K562 (cell line): ENCODE measurements around the gene RALGAPA2.

Experiments
- CHD4 ChIP-seq: fragments of 200-600 bp; sonication (generic); IDR thresholded peaks from 3 replicates; pipeline ENCODE4 v1.6.1; 2012; ENCODE audit warnings: low read depth, mild to moderate bottlenecking, mixed read lengths, low read length, inconsistent platforms; ENCODE audit not compliant: insufficient read depth, insufficient replicate concordance, poor library complexity, severe bottlenecking
- FOXM1 ChIP-seq, 2 experiments: fragments of 450-650 bp in 1 of 2; sonication (generic) in 1 of 2; formaldehyde crosslinking in 1 of 2; IDR thresholded peaks; 2 replicates each; pipeline versions ENCODE4 v1.6.1 to v1.9.0; 2017 to 2022; ENCODE audit warnings: low read depth in 2 of 2, mild to moderate bottlenecking in 2 of 2, missing genetic modification reagents in 1 of 2, moderate library complexity in 1 of 2
- GABPA ChIP-seq: fragments of 200-800 bp; sonication (Bioruptor generic); conservative IDR thresholded peaks from 2 replicates; pipeline ENCODE4 v1.6.1; 2016; ENCODE audit warnings: low read depth, missing genetic modification characterization, missing compliant biosample characterization
- HIVEP1 ChIP-seq: fragments of 250-450 bp; sonication (Bioruptor Pico); IDR thresholded peaks from 2 replicates; pipeline ENCODE4 v1.4.0; 2020; ENCODE audit warnings: mild to moderate bottlenecking
- PHF8 ChIP-seq: fragments of 200-600 bp; sonication (generic); IDR thresholded peaks from 2 replicates; pipeline ENCODE4 v1.6.1; 2012; ENCODE audit warnings: mixed run types, mild to moderate bottlenecking, inconsistent platforms, low read length, moderate library complexity, borderline replicate concordance
- RNF219 ChIP-seq: fragments of 250-450 bp; sonication (Bioruptor Pico); IDR thresholded peaks from 2 replicates; pipeline ENCODE4 v1.5.0; 2022; ENCODE audit warnings: mild to moderate bottlenecking
- SAFB ChIP-seq: fragments of 200-400 bp; formaldehyde crosslinking; IDR thresholded peaks from 2 replicates; pipeline ENCODE4 v1.6.1; 2017; ENCODE audit warnings: low read depth, low read length, borderline replicate concordance
- SETDB1 ChIP-seq: IDR thresholded peaks from one replicate; pipeline ENCODE4 v1.6.1; 2012; ENCODE audit warnings: low read length, control low read depth, inconsistent platforms
- SMC3 ChIP-seq: conservative IDR thresholded peaks from 2 replicates; pipeline ENCODE4 v1.6.1; 2011; ENCODE audit warnings: low read depth, low read length, improper control_type of control experiment; ENCODE audit not compliant: insufficient read depth
- TARDBP ChIP-seq: fragments of 450-650 bp; IDR thresholded peaks from 2 replicates; pipeline ENCODE4 v1.6.1; 2016
- ZKSCAN8 ChIP-seq: fragments of 200-800 bp; sonication (Bioruptor generic); IDR thresholded peaks from 2 replicates; pipeline ENCODE4 v1.6.1; 2016; ENCODE audit warnings: missing genetic modification characterization, missing compliant biosample characterization
- ZNF174 ChIP-seq: fragments of 250-450 bp; sonication (Bioruptor Pico); IDR thresholded peaks from 2 replicates; pipeline ENCODE4 v1.4.0; 2020; ENCODE audit warnings: mild to moderate bottlenecking
- TF ChIP-seq, protein P1 (sequence below), 3 experiments: IDR thresholded peaks in 2 of 3; conservative IDR thresholded peaks in 1 of 3; 2 replicates each; pipeline ENCODE4 v1.5.1; 2011 to 2012; ENCODE audit warnings: low read length in 3 of 3, mild to moderate bottlenecking in 3 of 3, control low read depth in 2 of 3, improper control_type of control experiment in 1 of 3, inconsistent platforms in 1 of 3, low read depth in 1 of 3, mixed read lengths in 1 of 3, moderate library complexity in 1 of 3; ENCODE audit not compliant: insufficient read depth in 2 of 3
- TF ChIP-seq, protein P2 (sequence below): fragments of 450-650 bp; formaldehyde crosslinking; IDR thresholded peaks from 2 replicates; pipeline ENCODE4 v1.4.0; 2020; ENCODE audit warnings: mild to moderate bottlenecking

DNA sequence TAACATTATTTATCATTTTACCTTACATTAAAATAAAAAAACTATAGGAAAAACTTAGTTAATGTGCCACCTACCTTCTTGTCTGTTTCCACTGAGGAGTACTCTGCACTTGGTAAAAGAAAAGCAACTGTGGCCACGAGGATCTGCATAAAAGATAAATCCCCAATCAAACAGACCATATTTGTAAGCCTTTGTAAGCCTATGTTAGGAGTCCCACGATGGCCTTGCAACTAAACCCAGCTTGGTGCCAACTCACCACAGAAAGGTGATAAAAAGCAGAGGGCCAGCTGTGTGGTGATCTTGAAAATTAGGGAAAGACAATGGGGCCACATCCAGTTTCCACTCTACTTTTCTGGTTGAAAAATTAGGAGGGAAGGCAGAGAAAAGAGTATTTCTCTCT, 187.7 kb downstream of the RALGAPA2 start:
- TF ChIP-seq SETDB1 (no peak), GABPA (tag) (no peak), RNF219 (no peak), TARDBP (no peak), ZNF174 (no peak), PHF8 (no peak), SAFB (no peak), FOXM1 (IDR thresholded peaks at IDR 0.05; ENCODE audit: low read depth) (no peak), FOXM1 (CRISPR knock-in tag; IDR thresholded peaks at IDR 0.05; ENCODE audit: low read depth) (no peak), ZKSCAN8 (CRISPR knock-in tag) (no peak), SMC3 (no peak), HIVEP1 (CRISPR knock-in tag) (no peak), CHD4 (no peak)
- TF ChIP-seq, protein P1, sequence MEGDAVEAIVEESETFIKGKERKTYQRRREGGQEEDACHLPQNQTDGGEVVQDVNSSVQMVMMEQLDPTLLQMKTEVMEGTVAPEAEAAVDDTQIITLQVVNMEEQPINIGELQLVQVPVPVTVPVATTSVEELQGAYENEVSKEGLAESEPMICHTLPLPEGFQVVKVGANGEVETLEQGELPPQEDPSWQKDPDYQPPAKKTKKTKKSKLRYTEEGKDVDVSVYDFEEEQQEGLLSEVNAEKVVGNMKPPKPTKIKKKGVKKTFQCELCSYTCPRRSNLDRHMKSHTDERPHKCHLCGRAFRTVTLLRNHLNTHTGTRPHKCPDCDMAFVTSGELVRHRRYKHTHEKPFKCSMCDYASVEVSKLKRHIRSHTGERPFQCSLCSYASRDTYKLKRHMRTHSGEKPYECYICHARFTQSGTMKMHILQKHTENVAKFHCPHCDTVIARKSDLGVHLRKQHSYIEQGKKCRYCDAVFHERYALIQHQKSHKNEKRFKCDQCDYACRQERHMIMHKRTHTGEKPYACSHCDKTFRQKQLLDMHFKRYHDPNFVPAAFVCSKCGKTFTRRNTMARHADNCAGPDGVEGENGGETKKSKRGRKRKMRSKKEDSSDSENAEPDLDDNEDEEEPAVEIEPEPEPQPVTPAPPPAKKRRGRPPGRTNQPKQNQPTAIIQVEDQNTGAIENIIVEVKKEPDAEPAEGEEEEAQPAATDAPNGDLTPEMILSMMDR (IDR thresholded peaks at IDR 0.05 in 2 of 3, conservative IDR thresholded peaks at IDR 0.05 in 1 of 3; ENCODE audit: insufficient read depth in 2 of 3, low read depth in 1 of 3, low read length in 3 of 3): no peak
- TF ChIP-seq, protein P2, sequence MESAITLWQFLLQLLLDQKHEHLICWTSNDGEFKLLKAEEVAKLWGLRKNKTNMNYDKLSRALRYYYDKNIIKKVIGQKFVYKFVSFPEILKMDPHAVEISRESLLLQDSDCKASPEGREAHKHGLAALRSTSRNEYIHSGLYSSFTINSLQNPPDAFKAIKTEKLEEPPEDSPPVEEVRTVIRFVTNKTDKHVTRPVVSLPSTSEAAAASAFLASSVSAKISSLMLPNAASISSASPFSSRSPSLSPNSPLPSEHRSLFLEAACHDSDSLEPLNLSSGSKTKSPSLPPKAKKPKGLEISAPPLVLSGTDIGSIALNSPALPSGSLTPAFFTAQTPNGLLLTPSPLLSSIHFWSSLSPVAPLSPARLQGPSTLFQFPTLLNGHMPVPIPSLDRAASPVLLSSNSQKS (CRISPR knock-in tag): no peak
